ENCODE measurements around the gene FAM3C. TPM values are rescaled to one million over a fixed set of nuclear protein-coding genes. Genes with fewer than 3 reads are reported as not detected.

The FAM3C gene
- total RNA-seq, 1 donor from 2014 or later, result 59.3 TPM

DNA sequence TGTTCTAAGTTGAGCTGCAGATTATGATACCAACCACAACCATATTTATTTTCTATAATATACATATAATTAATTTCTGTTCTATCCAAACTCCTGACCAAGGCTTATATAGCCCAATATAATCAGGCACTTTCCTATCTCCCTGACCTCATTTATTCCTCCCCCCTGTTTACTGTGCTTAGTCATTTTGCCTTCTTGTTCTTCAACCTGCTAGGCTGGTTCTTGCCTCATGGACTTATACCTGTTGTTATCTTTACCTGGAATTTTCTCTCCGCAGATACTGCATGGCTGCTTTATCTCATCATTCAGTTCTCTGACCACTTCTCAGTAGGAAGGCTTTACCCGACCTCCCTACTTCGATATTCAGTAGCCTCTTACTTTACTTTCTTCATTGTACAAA lies 24.9 kb upstream of the FAM3C start:
- no peaks in the 10 kb centered on the region for H3K4me1 Mint-ChIP-seq
- intact Hi-C loops (cut with micrococcal nuclease), result no loop called here
- ATAC-seq (ENCODE audit: low read depth), result no peak
- no peak overlapping the region for H3K27ac Mint-ChIP-seq
- H3K36me3 Mint-ChIP-seq (ENCODE audit: low read depth), result no peaks in the 10 kb centered on the region
- H3K27me3 Mint-ChIP-seq, result peaks cover 3% of the 10 kb centered on the region
- ChIA-PET CTCF (no interaction called here), POLR2A (interaction anchor here (0.6 kb wide), 1 partner anchor 430 kb away, joined by 3 read pairs; no protein-coding TSS in a partner anchor)
- no peak for DNase-seq
- no peaks in the 10 kb centered on the region for H3K9me3 Mint-ChIP-seq
- no peak overlapping the region for H3K4me3 Mint-ChIP-seq
- no peak for TF ChIP-seq CTCF (IDR thresholded peaks at IDR 0.05)

- intact Hi-C loops (cut with micrococcal nuclease), result no loop called here
- Mint-ChIP-seq H3K4me3 (no peak overlapping the region), H3K4me1 (no peaks in the 10 kb centered on the region), H3K36me3 (ENCODE audit: low read depth) (no peaks in the 10 kb centered on the region), H3K9me3 (no peaks in the 10 kb centered on the region), H3K27ac (no peak overlapping the region), H3K27me3 (peaks cover 3% of the 10 kb centered on the region)
- POLR2A ChIA-PET, result interaction anchor here (0.6 kb wide), 1 partner anchor 23 kb away, joined by 3 read pairs; no protein-coding TSS in a partner anchor
- CTCF ChIA-PET, result no interaction called here
- TF ChIP-seq CTCF (IDR thresholded peaks at IDR 0.05), result no peak
- ATAC-seq (ENCODE audit: low read depth), result no peak
- no peak for DNase-seq
Measured at GRCh38 chr7:121419201-121420148, 23.4 kb upstream of the FAM3C start.

- ATAC-seq (ENCODE audit: low read depth), result no peak
- Mint-ChIP-seq H3K27ac (no peak overlapping the region), H3K27me3 (no peaks in the 10 kb centered on the region), H3K9me3 (no peaks in the 10 kb centered on the region), H3K4me3 (no peak overlapping the region), H3K36me3 (ENCODE audit: low read depth) (no peaks in the 10 kb centered on the region), H3K4me1 (no peaks in the 10 kb centered on the region)
- ChIA-PET CTCF (no interaction called here), POLR2A (no interaction called here)
- no peak for TF ChIP-seq CTCF (IDR thresholded peaks at IDR 0.05)
- intact Hi-C loops (cut with micrococcal nuclease), result no loop called here
- DNase-seq, result no peak
Measured at GRCh38 chr7:121416533-121416932, 20.4 kb upstream of the FAM3C start.

GRCh38 chr7:121414436-121414835 lies 18.3 kb upstream of the FAM3C start:
- H3K4me1 Mint-ChIP-seq, result peaks cover 6% of the 10 kb centered on the region
- H3K9me3 Mint-ChIP-seq, result no peaks in the 10 kb centered on the region
- intact Hi-C loops (cut with micrococcal nuclease), result no loop called here
- H3K27me3 Mint-ChIP-seq, result no peaks in the 10 kb centered on the region
- DNase-seq (no peak), ATAC-seq (ENCODE audit: low read depth) (no peak)
- H3K36me3 Mint-ChIP-seq (ENCODE audit: low read depth), result no peaks in the 10 kb centered on the region
- ChIA-PET POLR2A (interaction anchor here (0.6 kb wide), 1 partner anchor 75 kb away, joined by 3 read pairs; no protein-coding TSS in a partner anchor), CTCF (no interaction called here)
- TF ChIP-seq CTCF (IDR thresholded peaks at IDR 0.05), result no peak
- H3K4me3 Mint-ChIP-seq, result no peak overlapping the region
- H3K27ac Mint-ChIP-seq, result no peak overlapping the region

- no peaks in the 10 kb centered on the region for H3K27me3 Mint-ChIP-seq
- H3K4me3 Mint-ChIP-seq, result no peak overlapping the region
- no peak overlapping the region for H3K27ac Mint-ChIP-seq
- ChIA-PET CTCF (interaction anchor here (0.7 kb wide), 1 partner anchor 15 kb away, joined by 3 read pairs; the partner anchor contains the start of gene FAM3C), POLR2A (interaction anchor here (0.7 to 0.8 kb wide), 2 partner anchors 15 to 16 kb away, joined by 4 to 5 read pairs; partner anchors contain the start of gene FAM3C)
- DNase-seq (no peak), ATAC-seq (ENCODE audit: low read depth) (no peak)
- intact Hi-C loops (cut with micrococcal nuclease), result no loop called here
- TF ChIP-seq CTCF (IDR thresholded peaks at IDR 0.05), result no peak
- peaks cover 6% of the 10 kb centered on the region for H3K4me1 Mint-ChIP-seq
- no peaks in the 10 kb centered on the region for H3K9me3 Mint-ChIP-seq
- H3K36me3 Mint-ChIP-seq (ENCODE audit: low read depth), result no peaks in the 10 kb centered on the region
Measured at GRCh38 chr7:121411597-121411979, 15.5 kb upstream of the FAM3C start.

Measured in activated B cell treated with CpG ODN at 0.5 μM for 24 hours (primary cell).